H1 (cell line): ENCODE results near the gene SLC15A3.

Source experiments
- BACH1 ChIP-seq: IDR thresholded peaks from 2 replicates; pipeline ENCODE4 v1.6.1; 2012; ENCODE audit warnings: low read length, improper control_type of control experiment
- CEBPB ChIP-seq: IDR thresholded peaks from 2 replicates; pipeline ENCODE4 v1.6.1; 2012; ENCODE audit warnings: low read depth, low read length
- CREB1 ChIP-seq: IDR thresholded peaks from 2 replicates; pipeline ENCODE4 v1.6.1; 2012; ENCODE audit warnings: inconsistent platforms
- CTCF ChIP-seq, 3 experiments: IDR thresholded peaks; 1 replicate in 2 of 3; 2 replicates in 1 of 3; pipeline versions ENCODE4 v1.5.1 to v1.6.1; 2011; ENCODE audit warnings: low read length in 3 of 3, mild to moderate bottlenecking in 3 of 3, inconsistent platforms in 2 of 3, low read depth in 1 of 3, moderate library complexity in 1 of 3; ENCODE audit not compliant: insufficient read depth in 1 of 3; ENCODE audit errors: control extremely low read depth in 1 of 3
- E2F6 ChIP-seq: IDR thresholded peaks from 2 replicates; pipeline ENCODE4 v1.6.1; 2012; ENCODE audit warnings: inconsistent platforms
- EP300 ChIP-seq, 2 experiments: IDR thresholded peaks; 1 replicate in 1 of 2; 2 replicates in 1 of 2; pipeline ENCODE4 v1.6.1; 2011 to 2012; ENCODE audit warnings: low read depth in 2 of 2, low read length in 2 of 2, mild to moderate bottlenecking in 2 of 2, borderline replicate concordance in 1 of 2, inconsistent platforms in 1 of 2, moderate library complexity in 1 of 2
- POLR2AphosphoS5 ChIP-seq: IDR thresholded peaks from 2 replicates; pipeline ENCODE4 v1.6.1; 2011; ENCODE audit warnings: low read depth, low read length
- RAD21 ChIP-seq, 2 experiments: IDR thresholded peaks in 1 of 2; conservative IDR thresholded peaks in 1 of 2; 2 replicates each; pipeline ENCODE4 v1.6.1; 2011; ENCODE audit warnings: low read depth in 2 of 2, low read length in 2 of 2, improper control_type of control experiment in 1 of 2, inconsistent platforms in 1 of 2, mild to moderate bottlenecking in 1 of 2, moderate library complexity in 1 of 2

GRCh38 chr11:60930394-60930793 lies 21.6 kb downstream of the SLC15A3 start:
- TF ChIP-seq RAD21 (IDR thresholded peaks at IDR 0.05 in 1 of 2, conservative IDR thresholded peaks at IDR 0.05 in 1 of 2; ENCODE audit: low read depth in 2 of 2, low read length in 2 of 2) (no peak), CTCF (IDR thresholded peaks at IDR 0.05; ENCODE audit: control extremely low read depth in 1 of 3, insufficient read depth in 1 of 3, low read depth in 1 of 3, low read length in 3 of 3) (no peak), CEBPB (no peak), POLR2AphosphoS5 (no peak), BACH1 (no peak), E2F6 (no peak), EP300 (IDR thresholded peaks at IDR 0.05; ENCODE audit: borderline replicate concordance in 1 of 2, low read depth in 2 of 2, low read length in 2 of 2) (no peak), CREB1 (no peak)
